Medulla oblongata (tissue), 1 donor: ENCODE data around the gene INPP5A.
"Not testable (repeated sequence)": the region's sequence is repeated elsewhere in the genome, so short reads cannot be mapped to it uniquely, and the experiment has no call there.

Source experiments
- DNase-seq: peaks from one replicate; pipeline ENCODE4 v3.0.0-alpha.2; 2015; ENCODE audit errors: extremely low spot score

Gene INPP5A

GRCh38 chr10:132704815-132705064 is 167.2 kb downstream of the INPP5A start:
- DNase-seq: not testable (repeated sequence)

GRCh38 chr10:132705173-132705572 is 167.6 kb downstream of the INPP5A start:
- DNase-seq: peak; percentile 31

GRCh38 chr10:132705943-132706342 is 168.4 kb downstream of the INPP5A start:
- DNase-seq: no peak

GRCh38 chr10:132706701-132707100 is 169.1 kb downstream of the INPP5A start:
- DNase-seq: no peak

GRCh38 chr10:132707121-132707775 is 169.7 kb downstream of the INPP5A start:
- DNase-seq: no peak

- DNase-seq: no peak
Measured at GRCh38 chr10:132707776-132708171, 170.2 kb downstream of the INPP5A start.

- peak; percentile 45 for DNase-seq
Measured at GRCh38 chr10:132708441-132708840, 170.9 kb downstream of the INPP5A start.

GRCh38 chr10:132708936-132709335 is 171.3 kb downstream of the INPP5A start:
- no peak for DNase-seq

GRCh38 chr10:132709471-132709951 is 171.9 kb downstream of the INPP5A start:
- DNase-seq: no peak

GRCh38 chr10:132710036-132710686 is 172.6 kb downstream of the INPP5A start:
- no peak for DNase-seq

- DNase-seq: no peak
Measured at GRCh38 chr10:132710746-132711612, 173.4 kb downstream of the INPP5A start.

GRCh38 chr10:132711613-132712121 is 174.1 kb downstream of the INPP5A start:
- no peak for DNase-seq

- DNase-seq: no peak
Measured at GRCh38 chr10:132712291-132712690, 174.7 kb downstream of the INPP5A start.

- no peak for DNase-seq
Measured at GRCh38 chr10:132712743-132713142, 175.2 kb downstream of the INPP5A start.

GRCh38 chr10:132713421-132714095 is 176.0 kb downstream of the INPP5A start:
- DNase-seq: no peak

- peak; percentile 89 for DNase-seq
Measured at GRCh38 chr10:132714096-132714985, 176.8 kb downstream of the INPP5A start.

- DNase-seq: peak; percentile 54
Measured at GRCh38 chr10:132714986-132715775, 177.6 kb downstream of the INPP5A start.

- DNase-seq: no peak
Measured at GRCh38 chr10:132715776-132716680, 178.4 kb downstream of the INPP5A start.
